Calu3 (cell line): Measurements from ENCODE around the gene TNIK. TPM values are rescaled to one million over a fixed set of nuclear protein-coding genes. Genes with fewer than 3 reads are reported as not detected.

Source experiments
- BruUV-seq: library from RNA; stranded (reverse); fragments of 400-500 nt; replicated peaks from 2 replicates; lab custom pipeline; 2021; lab: Mats Ljungman, UMichigan
- CTCF ChIA-PET: fragments of 300-600 bp; sonication (Branson Sonifier 250); formaldehyde crosslinking; loops from one replicate; lab custom pipeline; 2022; ENCODE audit warnings: antibody characterized with exemption; lab: Charles Lee
- DNase-seq: peaks from one replicate; pipeline ENCODE4 v3.0.0; 2022
- H3K27ac Mint-ChIP-seq: one replicate; pipeline ENCODE4 v1.8.0; 2022; ENCODE audit warnings: mixed read lengths; ENCODE audit not compliant: unreplicated experiment
- H3K27me3 Mint-ChIP-seq: one replicate; pipeline ENCODE4 v1.8.0; 2022; ENCODE audit warnings: mixed read lengths; ENCODE audit not compliant: unreplicated experiment
- H3K36me3 Mint-ChIP-seq: one replicate; pipeline ENCODE4 v1.8.0; 2022; ENCODE audit warnings: mild to moderate bottlenecking, moderate library complexity, mixed read lengths; ENCODE audit not compliant: insufficient read depth, unreplicated experiment
- H3K4me1 Mint-ChIP-seq: one replicate; pipeline ENCODE4 v1.8.0; 2022; ENCODE audit warnings: mild to moderate bottlenecking, low read depth, mixed read lengths; ENCODE audit not compliant: unreplicated experiment
- H3K4me3 Mint-ChIP-seq: one replicate; pipeline ENCODE4 v1.8.0; 2022; ENCODE audit warnings: mild to moderate bottlenecking, low read depth, moderate library complexity, mixed read lengths; ENCODE audit not compliant: unreplicated experiment
- H3K9me3 Mint-ChIP-seq: one replicate; pipeline ENCODE4 v1.8.0; 2022; ENCODE audit warnings: low read depth, mixed read lengths; ENCODE audit not compliant: unreplicated experiment
- CTCF ChIP-seq: fragments of 200-600 bp; IDR thresholded peaks from one replicate; pipeline ENCODE4 v1.8.0; 2022; ENCODE audit warnings: antibody characterized with exemption; ENCODE audit not compliant: unreplicated experiment
- intact Hi-C: fragments of 100-400 bp; cut with micrococcal nuclease; formaldehyde crosslinking; loops from one replicate; pipeline ENCODE4 v1.10.0; 2022; ENCODE audit not compliant: unreplicated experiment
- total RNA-seq: library from RNA; stranded (reverse); gene quantifications from 2 replicates; pipeline ENCODE4 v1.2.3, GENCODE V29; 2022

Gene TNIK
- total RNA-seq, 1 experiment from 2014 or later = 19.7 TPM

DNA sequence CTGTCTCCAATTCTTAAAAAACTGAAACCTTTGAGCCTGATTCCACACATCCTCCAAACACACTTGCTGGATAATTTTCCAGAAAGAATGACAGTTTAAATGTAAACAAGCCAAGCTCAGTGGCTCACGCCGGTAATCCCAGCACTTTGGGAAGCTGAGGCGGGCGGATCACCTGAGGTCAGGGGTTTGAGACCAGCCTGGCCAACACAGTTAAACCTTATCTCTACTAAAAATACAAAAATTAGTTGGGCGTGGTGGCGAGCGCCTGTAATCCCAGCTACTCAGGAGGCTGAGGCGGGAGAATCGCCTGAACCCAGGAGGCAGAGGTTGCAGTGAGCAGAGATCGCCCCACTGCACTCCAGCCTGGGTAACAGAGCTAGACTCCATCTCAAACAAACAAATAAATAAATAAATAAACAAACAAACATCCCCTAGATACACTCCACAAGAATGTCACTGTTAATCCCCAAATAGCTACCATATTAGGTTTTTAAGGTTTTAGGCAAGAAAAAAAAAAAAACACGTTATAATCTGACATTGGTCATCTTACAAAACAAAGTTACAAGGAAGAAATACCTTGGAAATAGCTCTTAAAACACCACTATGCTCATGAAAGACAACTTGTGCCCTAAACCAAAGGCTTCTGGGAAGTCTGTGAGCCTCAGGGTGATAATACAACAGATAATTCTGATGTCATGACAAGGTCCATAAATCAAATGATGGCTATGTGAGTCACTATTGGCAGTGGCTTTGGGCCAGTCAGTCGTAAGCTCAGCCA, 13.2 kb downstream of the TNIK start:
- intact Hi-C loops = no loop called here
- H3K4me3 Mint-ChIP-seq = no peak overlapping the region
- BruUV-seq = no TSS peak
- peaks cover 12% of the 10 kb centered on the region for H3K4me1 Mint-ChIP-seq
- no peaks in the 10 kb centered on the region for H3K36me3 Mint-ChIP-seq
- TF ChIP-seq CTCF = no peak
- H3K27ac Mint-ChIP-seq = no peak overlapping the region
- CTCF ChIA-PET = interaction anchor here (0.6 to 1.4 kb wide), 9 partner anchors 14 to 312 kb away, joined by 3 to 10 read pairs (median 4); partner anchors contain the start of gene TNIK
- DNase-seq = no peak
- no peaks in the 10 kb centered on the region for H3K9me3 Mint-ChIP-seq
- H3K27me3 Mint-ChIP-seq = no peaks in the 10 kb centered on the region

- Mint-ChIP-seq H3K27me3 (no peaks in the 10 kb centered on the region), H3K36me3 (no peaks in the 10 kb centered on the region), H3K4me3 (no peak overlapping the region), H3K27ac (no peak overlapping the region), H3K4me1 (peaks cover 12% of the 10 kb centered on the region), H3K9me3 (no peaks in the 10 kb centered on the region)
- BruUV-seq = no TSS peak
- intact Hi-C loops = no loop called here
- DNase-seq = no peak
- CTCF ChIA-PET = interaction anchor here (0.6 to 1.4 kb wide), 2 partner anchors 106 to 260 kb away, joined by 3 to 5 read pairs; no protein-coding TSS in a partner anchor
- TF ChIP-seq CTCF = no peak
Observed at GRCh38 chr3:171446301-171446700, 13.9 kb downstream of the TNIK start.

- BruUV-seq = no TSS peak
- TF ChIP-seq CTCF = no peak
- no peak for DNase-seq
- Mint-ChIP-seq H3K9me3 (no peaks in the 10 kb centered on the region), H3K4me1 (peaks cover 12% of the 10 kb centered on the region), H3K4me3 (no peak overlapping the region), H3K27me3 (no peaks in the 10 kb centered on the region), H3K36me3 (no peaks in the 10 kb centered on the region), H3K27ac (no peak overlapping the region)
- intact Hi-C loops = no loop called here
- CTCF ChIA-PET = interaction anchor here (0.6 kb wide), 1 partner anchor 105 kb away, joined by 3 read pairs; no protein-coding TSS in a partner anchor
Observed at GRCh38 chr3:171445620-171446204, 14.5 kb downstream of the TNIK start.

GRCh38 chr3:171444001-171444690, 16.1 kb downstream of the TNIK start:
- CTCF ChIA-PET = no interaction called here
- H3K4me3 Mint-ChIP-seq = no peak overlapping the region
- peaks cover 12% of the 10 kb centered on the region for H3K4me1 Mint-ChIP-seq
- no peaks in the 10 kb centered on the region for H3K9me3 Mint-ChIP-seq
- no TSS peak for BruUV-seq
- no peak overlapping the region for H3K27ac Mint-ChIP-seq
- no peaks in the 10 kb centered on the region for H3K27me3 Mint-ChIP-seq
- no peak for TF ChIP-seq CTCF
- DNase-seq = no peak
- no peaks in the 10 kb centered on the region for H3K36me3 Mint-ChIP-seq
- intact Hi-C loops = no loop called here
